Heart right ventricle (tissue), 16 donors: ENCODE data around the gene LCNL1. TPM values are rescaled to one million over a fixed set of nuclear protein-coding genes. Genes with fewer than 3 reads are reported as not detected.
A peak's percentile ranks its signal among the peaks of the same experiment; 100 is the strongest.

Experiments used
- ATAC-seq, 8 donors: fragments of 200-7000 bp; cut with Tn5 transposase; one replicate each; pipeline ENCODE4 v1.9.1; 2020; ENCODE audit warnings: mild to moderate bottlenecking in 8 of 8, moderate library complexity in 8 of 8, moderate number of reproducible peaks in 1 of 8
- DNase-seq, 2 donors: peaks; one replicate each; pipeline ENCODE4 v3.0.0-alpha.2; 2020
- H3K27ac ChIP-seq, 10 donors: fragments of 200-600 bp; sonication (generic) in 2 of 10; one replicate each; pipeline versions ENCODE4 v1.5.0 to v1.8.0; 2020 to 2022; ENCODE audit warnings: mild to moderate bottlenecking in 3 of 10
- H3K27me3 ChIP-seq, 7 donors: fragments of 200-600 bp; one replicate each; pipeline ENCODE4 v1.8.0; 2021 to 2022; ENCODE audit warnings: mild to moderate bottlenecking in 2 of 7
- H3K36me3 ChIP-seq, 9 donors: fragments of 200-600 bp; sonication (generic) in 1 of 9; one replicate each; pipeline versions ENCODE4 v1.5.0 to v1.8.0; 2020 to 2022; ENCODE audit warnings: mild to moderate bottlenecking in 2 of 9
- H3K4me1 ChIP-seq, 9 donors: fragments of 200-600 bp; sonication (generic) in 1 of 9; one replicate each; pipeline versions ENCODE4 v1.5.0 to v1.8.0; 2020 to 2022; ENCODE audit warnings: mild to moderate bottlenecking in 4 of 9
- H3K4me3 ChIP-seq, 10 donors: fragments of 200-600 bp; sonication (generic) in 2 of 10; one replicate each; pipeline versions ENCODE4 v1.5.0 to v1.8.0; 2020 to 2022; ENCODE audit warnings: mild to moderate bottlenecking in 7 of 10, moderate library complexity in 2 of 10
- H3K9me3 ChIP-seq, 11 donors: fragments of 200-600 bp in 10 of 11; sonication (generic) in 2 of 11; one replicate each; pipeline versions ENCODE4 v1.5.0 to v1.8.0; 2013 to 2022; ENCODE audit warnings: mild to moderate bottlenecking in 2 of 11, control low read depth in 1 of 11, moderate library complexity in 1 of 11
- WGBS, 2 donors: extraction: QIAGEN DNeasy Blood & Tissue Kit; methylation state at CpG; one replicate each; pipeline ENCODE4 v1.1.7; 2013; ENCODE audit warnings: inconsistent platforms in 1 of 2; 5-methylcytosine and 5-hydroxymethylcytosine counted together
- intact Hi-C, 10 donors: fragments of 100-400 bp; cut with DNase I; formaldehyde crosslinking; loops; one replicate each; pipeline versions ENCODE4 v1.11.1 to v1.14.2; 2022
- polyA plus RNA-seq, 2 donors: library from polyadenylated mRNA; stranded (reverse); fragments of 200-250 nt; gene quantifications; one replicate each; pipeline ENCODE4 v1.2.3, GENCODE V29; 2013
- total RNA-seq, 10 donors: library from RNA; stranded (reverse); fragmentation: NEBNext Ultra II Directional in 3 of 10; extraction: Animal tissue kit (Norgen Biotek cat#: 25700) in 3 of 10; gene quantifications; one replicate each; pipeline versions ENCODE4 v1.2.1 to v1.2.4, GENCODE V29; 2021 to 2023
- TF ChIP-seq, protein P1 (sequence below), 9 donors: fragments of 200-600 bp; sonication (generic) in 2 of 9; IDR thresholded peaks; one replicate each; pipeline versions ENCODE4 v1.5.0 to v1.8.0; 2021 to 2022; ENCODE audit warnings: antibody characterized with exemption in 9 of 9, mild to moderate bottlenecking in 5 of 9, moderate library complexity in 1 of 9
- donor health status: Arrhythmogenic right ventricular cardiomyopathy.
- donor health status: ischemic (EF 13 %, LVEDD 7.1; RV severe dilation, severe dysfunction).
- donor health status: healthy with polysubstance abuse.
- donor health status: DM: no; HTN: yes; CAD: no.
- donor health status: DM: no; HTN: no; CAD: no.
- donor health status: ischemic (EF 25% LVEDD 6.9; RV normal size, moderate dysfunction).
- donor health status: ischemic (EF 25% LVEDD 5.7; RV mildly dilated, moderate dysfunction).
- donor health status: healthy.
- donor health status: DM: yes; HTN: yes; CAD: no.
- donor health status: Ischemic cardiomyopathy.
- donor health status: ischemic (EF 35%, LVEDD 5.7; RV mildly dilated, moderate dysfunction).
- donor health status: nonischemic (EF 11% LVEDD 7.7; RV severe dilation, severe dysfunction).
- donor health status: DM: yes; HTN: yes; CAD: no.
- donor health status: PGD.
- donor health status: ischemic (EF 29% LVEDD 5.4; RV normal size, mild dysfunction).
- donor health status: nonischemic (EF 23%, LVEDD 6.1; RV moderate dilation, normal function).

LCNL1 gene
- total and polyA plus RNA-seq, 12 donors: 0.10 to 10.9 (median 6.4) TPM

DNA sequence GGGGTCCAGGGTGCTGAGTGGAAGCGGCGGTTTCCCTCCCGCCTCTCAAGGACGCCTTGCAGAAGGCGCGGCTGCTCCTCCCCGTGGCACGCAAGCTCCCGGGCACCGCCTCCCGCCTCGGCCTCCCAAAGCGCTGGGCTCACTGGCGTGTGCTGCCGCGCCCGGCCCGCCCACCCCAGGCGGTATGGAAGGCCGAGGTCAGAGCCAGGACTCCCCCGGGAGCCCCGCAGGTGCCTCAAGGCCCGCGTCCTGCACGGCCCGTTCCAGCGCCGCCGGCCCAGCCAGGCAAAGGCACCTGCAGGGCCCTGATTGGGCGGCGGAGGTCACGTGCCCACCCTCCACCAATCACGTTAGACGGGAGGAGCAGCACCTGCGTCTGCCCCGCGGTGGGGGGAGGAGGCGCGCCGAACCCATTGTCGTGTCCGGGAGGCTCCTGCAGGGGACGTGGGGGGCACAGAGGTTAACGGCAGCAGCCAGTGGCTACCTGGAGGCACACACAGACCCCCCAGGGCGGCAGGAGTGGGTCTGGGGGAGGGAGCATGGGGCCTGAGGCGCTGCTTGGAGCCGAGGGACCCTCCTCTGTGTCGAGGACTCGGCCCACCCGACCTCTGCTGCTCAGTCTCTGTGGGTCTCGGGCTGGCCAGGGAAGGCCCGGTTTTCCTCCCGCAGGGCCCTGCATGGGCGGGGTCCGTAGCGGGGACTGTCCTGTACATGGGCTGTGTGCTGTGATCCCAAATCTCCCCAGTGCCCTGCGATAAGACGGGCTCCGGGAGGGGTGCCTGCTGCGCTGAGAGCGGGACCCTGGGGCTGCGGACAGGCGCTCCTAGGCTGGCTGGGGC lies 32.8 kb upstream of the LCNL1 start:
- H3K27me3 ChIP-seq: no peaks in the 10 kb centered on the region
- peak overlapping the region; percentile 85 to 97 (median 94) for H3K27ac ChIP-seq
- H3K36me3 ChIP-seq: no peaks in the 10 kb centered on the region
- ATAC-seq (peak; percentile 84 to 91 (median 89)), DNase-seq (peak; percentile 96)
- peak overlapping the region; percentile 51 to 91 (median 67) for H3K4me3 ChIP-seq
- intact Hi-C loops: loop anchor here in 8 of 10 donors (2.0 to 5.0 kb wide), 11 partner anchors 27 to 163 kb away; partner anchors contain the start of genes PAXX (in 4 of the 8), ABCA2 (in 2 of the 8), FUT7 (in 2 of the 8) and CLIC3 (in 1 of the 8)
- no peaks in the 10 kb centered on the region for H3K9me3 ChIP-seq
- TF ChIP-seq, protein P1, sequence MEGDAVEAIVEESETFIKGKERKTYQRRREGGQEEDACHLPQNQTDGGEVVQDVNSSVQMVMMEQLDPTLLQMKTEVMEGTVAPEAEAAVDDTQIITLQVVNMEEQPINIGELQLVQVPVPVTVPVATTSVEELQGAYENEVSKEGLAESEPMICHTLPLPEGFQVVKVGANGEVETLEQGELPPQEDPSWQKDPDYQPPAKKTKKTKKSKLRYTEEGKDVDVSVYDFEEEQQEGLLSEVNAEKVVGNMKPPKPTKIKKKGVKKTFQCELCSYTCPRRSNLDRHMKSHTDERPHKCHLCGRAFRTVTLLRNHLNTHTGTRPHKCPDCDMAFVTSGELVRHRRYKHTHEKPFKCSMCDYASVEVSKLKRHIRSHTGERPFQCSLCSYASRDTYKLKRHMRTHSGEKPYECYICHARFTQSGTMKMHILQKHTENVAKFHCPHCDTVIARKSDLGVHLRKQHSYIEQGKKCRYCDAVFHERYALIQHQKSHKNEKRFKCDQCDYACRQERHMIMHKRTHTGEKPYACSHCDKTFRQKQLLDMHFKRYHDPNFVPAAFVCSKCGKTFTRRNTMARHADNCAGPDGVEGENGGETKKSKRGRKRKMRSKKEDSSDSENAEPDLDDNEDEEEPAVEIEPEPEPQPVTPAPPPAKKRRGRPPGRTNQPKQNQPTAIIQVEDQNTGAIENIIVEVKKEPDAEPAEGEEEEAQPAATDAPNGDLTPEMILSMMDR (IDR thresholded peaks at IDR 0.05): peak in 5 of 9 donors; percentile 5 to 28 (median 13)
- H3K4me1 ChIP-seq: peaks cover 19 to 63% (median 29%) of the 10 kb centered on the region in 9 donors
- 1 to 2% methylated on average over 59 to 63 of the region's 63 CpGs for WGBS, 2 donors

DNA sequence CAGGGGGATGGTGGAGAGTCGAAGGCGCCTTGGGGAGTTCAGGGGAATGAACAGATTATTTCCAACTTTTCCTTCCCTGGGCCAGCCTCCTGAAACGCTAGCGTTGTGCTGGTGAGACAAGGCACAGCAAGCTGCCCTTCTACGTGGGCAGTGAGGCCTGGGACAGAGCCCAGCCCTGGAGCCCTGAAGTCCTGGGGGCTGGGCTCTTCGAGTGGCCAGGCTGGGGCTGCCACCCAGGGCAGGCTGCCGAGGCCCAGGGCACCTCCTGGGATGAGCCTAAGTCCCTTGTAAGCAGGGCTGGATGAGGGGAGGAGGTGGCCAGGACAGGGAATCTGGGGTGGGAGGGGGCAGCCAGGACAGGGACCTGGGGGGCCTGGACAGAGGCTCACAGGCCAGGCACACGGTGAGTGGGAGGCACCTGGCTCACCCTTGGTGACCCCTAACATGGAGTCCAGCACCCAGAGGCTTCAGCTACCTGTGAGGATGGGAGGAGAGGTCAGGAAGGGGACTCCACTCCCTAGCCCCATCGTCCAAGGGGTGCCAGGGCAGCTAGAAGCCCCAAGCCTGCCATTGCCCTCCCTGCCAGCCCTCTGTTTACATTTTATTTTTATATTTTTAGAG lies 32.0 kb upstream of the LCNL1 start:
- ATAC-seq: peak in 7 of 8 donors; percentile 7 to 61 (median 41)
- no peaks in the 10 kb centered on the region for H3K9me3 ChIP-seq
- 32 to 38% methylated on average over 9 of the region's 9 CpGs for whole genome bisulfite sequencing, 2 donors
- peak in 1 of 2 donors; percentile 38 for DNase-seq
- H3K36me3 ChIP-seq: no peaks in the 10 kb centered on the region
- H3K27me3 ChIP-seq: no peaks in the 10 kb centered on the region
- peaks cover 19 to 62% (median 29%) of the 10 kb centered on the region in 9 donors for H3K4me1 ChIP-seq
- intact Hi-C loops: loop anchor here in 2 of 10 donors (2.0 kb wide), 2 partner anchors 28 to 78 kb away; partner anchors contain the start of gene ABCA2 (in 1 of the 2)
- H3K4me3 ChIP-seq: peak overlapping the region in 9 of 10 donors; percentile 51 to 91 (median 68)
- TF ChIP-seq, protein P1 (IDR thresholded peaks at IDR 0.05): no peak
- H3K27ac ChIP-seq: peak overlapping the region; percentile 85 to 97 (median 94)

DNA sequence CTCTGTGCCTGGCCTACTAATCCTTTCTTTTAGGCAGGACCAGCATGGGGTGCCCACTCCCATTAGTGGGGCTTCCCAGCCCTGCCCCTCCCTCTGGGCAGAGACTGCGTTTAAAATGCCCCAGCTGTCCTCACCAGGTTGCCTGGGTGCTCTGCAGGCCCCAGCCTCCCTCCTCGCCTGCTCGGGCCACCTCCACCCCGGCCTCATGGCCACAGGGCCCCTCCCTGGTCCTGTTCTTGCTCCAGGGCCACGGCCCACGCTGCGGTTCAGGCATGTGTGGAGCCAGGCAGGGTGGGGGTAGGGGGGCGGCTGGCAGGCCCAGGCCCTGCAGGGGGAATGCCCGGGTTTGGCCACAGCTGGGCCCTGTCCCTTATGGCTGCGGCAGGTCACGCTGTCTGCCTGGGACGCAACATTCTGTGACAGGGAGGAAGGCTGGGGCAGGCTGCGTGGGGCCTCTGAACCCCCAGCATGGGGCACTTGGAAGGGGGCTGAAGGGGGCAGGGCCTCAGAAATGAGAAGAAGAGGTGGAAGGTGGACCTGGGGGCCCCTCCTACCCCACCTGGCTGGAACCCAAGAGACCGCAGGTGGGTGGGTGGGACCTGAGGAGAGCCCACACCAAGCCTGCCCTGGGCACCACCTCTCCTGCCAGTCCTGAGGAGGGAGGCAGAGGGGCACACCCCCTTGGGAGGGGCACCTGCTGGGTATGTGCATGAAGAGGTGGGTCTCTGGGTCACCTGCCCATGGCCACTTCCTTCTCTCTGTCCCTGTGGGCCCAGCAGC lies 31.1 kb upstream of the LCNL1 start, which contains the start of gene LCN12:
Gene LCN12 (plus strand): TSS at position 733 of the 780 bp plus-strand sequence. CDS start 55 bp downstream, outside the sequence.
- Histone ChIP-seq H3K36me3 (no peaks in the 10 kb centered on the region), H3K4me3 (no peak within 1 kb of the TSS), H3K27ac (peak within 1 kb of the TSS in 9 of 10 donors; percentile 44 to 97 (median 93)), H3K9me3 (no peaks in the 10 kb centered on the region), H3K27me3 (no peaks in the 10 kb centered on the region), H3K4me1 (peaks cover 19 to 61% (median 29%) of the 10 kb centered on the region in 9 donors)
- ATAC-seq: no peak
- TF ChIP-seq, protein P1 (IDR thresholded peaks at IDR 0.05): no peak
- peak in 1 of 2 donors; percentile 20 for DNase-seq
- 77 to 80% methylated on average over 14 of the region's 14 CpGs for WGBS, 2 donors
- intact Hi-C loops: loop anchor here in 2 of 10 donors (2.0 kb wide), 2 partner anchors 27 to 77 kb away; partner anchors contain the start of gene ABCA2 (in 1 of the 2)
